ENCODE data around the gene ELL2. TPM values are rescaled to one million over a fixed set of nuclear protein-coding genes. Genes with fewer than 3 reads are reported as not detected.

ELL2 gene
- total RNA-seq, 1 donor from 2014 or later: 52.1 TPM

- no peak for TF ChIP-seq CTCF (IDR thresholded peaks at IDR 0.05)
- ATAC-seq (peak; percentile 30), DNase-seq (no peak)
- no peak overlapping the region for H3K27ac ChIP-seq
- peaks cover 17% of the 10 kb centered on the region for H3K4me1 ChIP-seq
- H3K4me3 ChIP-seq: no peak overlapping the region
- intact Hi-C loops (cut with DNase I): no loop called here
- H3K27me3 ChIP-seq: no peaks in the 10 kb centered on the region
- H3K36me3 ChIP-seq: no peaks in the 10 kb centered on the region
- no peaks in the 10 kb centered on the region for H3K9me3 ChIP-seq
Observed at GRCh38 chr5:95918421-95919006, 43.1 kb downstream of the ELL2 start.

GRCh38 chr5:95917207-95917606, 44.4 kb downstream of the ELL2 start:
- H3K27ac ChIP-seq: no peak overlapping the region
- H3K4me1 ChIP-seq: peaks cover 17% of the 10 kb centered on the region
- peaks cover 5% of the 10 kb centered on the region for H3K36me3 ChIP-seq
- DNase-seq (no peak), ATAC-seq (no peak)
- no peaks in the 10 kb centered on the region for H3K9me3 ChIP-seq
- H3K27me3 ChIP-seq: no peaks in the 10 kb centered on the region
- H3K4me3 ChIP-seq: no peak overlapping the region
- TF ChIP-seq CTCF (IDR thresholded peaks at IDR 0.05): no peak
- intact Hi-C loops (cut with DNase I): no loop called here

- Histone ChIP-seq H3K4me3 (no peak overlapping the region), H3K9me3 (no peaks in the 10 kb centered on the region), H3K27ac (no peak overlapping the region), H3K4me1 (peaks cover 17% of the 10 kb centered on the region), H3K27me3 (no peaks in the 10 kb centered on the region), H3K36me3 (peaks cover 8% of the 10 kb centered on the region)
- peak; percentile 27 for ATAC-seq
- intact Hi-C loops (cut with DNase I): no loop called here
- DNase-seq: no peak
- TF ChIP-seq CTCF (IDR thresholded peaks at IDR 0.05): no peak
Observed at GRCh38 chr5:95916687-95917085, 45.0 kb downstream of the ELL2 start.

- H3K4me1 ChIP-seq: peaks cover 17% of the 10 kb centered on the region
- no peaks in the 10 kb centered on the region for H3K9me3 ChIP-seq
- no peak overlapping the region for H3K4me3 ChIP-seq
- peaks cover 13% of the 10 kb centered on the region for H3K36me3 ChIP-seq
- intact Hi-C loops (cut with DNase I): no loop called here
- ATAC-seq (peak; percentile 74), DNase-seq (no peak)
- no peaks in the 10 kb centered on the region for H3K27me3 ChIP-seq
- no peak overlapping the region for H3K27ac ChIP-seq
- no peak for TF ChIP-seq CTCF (IDR thresholded peaks at IDR 0.05)
Observed at GRCh38 chr5:95915999-95916686, 45.5 kb downstream of the ELL2 start.

- Histone ChIP-seq H3K27ac (no peak overlapping the region), H3K4me3 (no peak overlapping the region), H3K36me3 (peaks cover 22% of the 10 kb centered on the region), H3K4me1 (peaks cover 9% of the 10 kb centered on the region), H3K9me3 (no peaks in the 10 kb centered on the region), H3K27me3 (no peaks in the 10 kb centered on the region)
- intact Hi-C loops (cut with DNase I): no loop called here
- TF ChIP-seq CTCF (IDR thresholded peaks at IDR 0.05): no peak
- ATAC-seq: no peak
- DNase-seq: no peak
Observed at GRCh38 chr5:95913663-95914062, 48.0 kb downstream of the ELL2 start.
